HL-60/S4 treated with phorbol 12-myristate 13-acetate at 8.2 ng/mL for 4 days and 3 days (cell line): ENCODE results near the gene NBEA.
"Not testable (repeated sequence)": the region's sequence is repeated elsewhere in the genome, so short reads cannot be mapped to it uniquely, and the experiment has no call there.

Source experiments
- in situ Hi-C: fragments of 300-500 bp; cut with MboI; formaldehyde crosslinking; loops from 2 replicates; pipeline ENCODE4 v1.15.0; 2022; ENCODE audit warnings: low sequenced_read_pairs

Gene NBEA

GRCh38 chr13:34941835-34942731, at the start of gene NBEA:
Gene NBEA, plus strand, starts transcription at chr13:34942270. Its CDS starts 551 bp downstream, at chr13:34942821.
- in situ Hi-C loops: no loop called here

GRCh38 chr13:34894756-34895155, 47.3 kb upstream of the NBEA start:
- in situ Hi-C loops: no loop called here

GRCh38 chr13:34897220-34897619, 44.9 kb upstream of the NBEA start:
- in situ Hi-C loops: no loop called here

- in situ Hi-C loops: no loop called here
Measured at GRCh38 chr13:34899888-34900287, 42.2 kb upstream of the NBEA start.

- in situ Hi-C loops: no loop called here
Measured at GRCh38 chr13:34900288-34900739, 41.8 kb upstream of the NBEA start.

- in situ Hi-C loops: no loop called here
Measured at GRCh38 chr13:34901572-34901971, 40.5 kb upstream of the NBEA start.

- in situ Hi-C loops: no loop called here
Measured at GRCh38 chr13:34911159-34911558, 30.9 kb upstream of the NBEA start.

GRCh38 chr13:34913040-34913439, 29.0 kb upstream of the NBEA start:
- in situ Hi-C loops: no loop called here

- in situ Hi-C loops: no loop called here
Measured at GRCh38 chr13:34914416-34914815, 27.7 kb upstream of the NBEA start.

- in situ Hi-C loops: no loop called here
Measured at GRCh38 chr13:34926508-34926907, 15.6 kb upstream of the NBEA start.

GRCh38 chr13:34928676-34929075, 13.4 kb upstream of the NBEA start:
- in situ Hi-C loops: not testable (repeated sequence)

GRCh38 chr13:34931572-34931971, 10.5 kb upstream of the NBEA start:
- in situ Hi-C loops: no loop called here

GRCh38 chr13:34933349-34933748, 8.7 kb upstream of the NBEA start:
- in situ Hi-C loops: no loop called here

GRCh38 chr13:34933786-34934185, 8.3 kb upstream of the NBEA start:
- in situ Hi-C loops: no loop called here

GRCh38 chr13:34935841-34936240, 6.2 kb upstream of the NBEA start:
- in situ Hi-C loops: no loop called here

- in situ Hi-C loops: no loop called here
Measured at GRCh38 chr13:34939771-34940170, 2.3 kb upstream of the NBEA start.

- in situ Hi-C loops: no loop called here
Measured at GRCh38 chr13:34941436-34941834, 635 bp upstream of the NBEA start.

- in situ Hi-C loops: no loop called here
Measured at GRCh38 chr13:34942732-34943435, 814 bp downstream of the NBEA start.

GRCh38 chr13:34943436-34944273, 1.6 kb downstream of the NBEA start:
- in situ Hi-C loops: no loop called here

GRCh38 chr13:34944274-34944634, 2.2 kb downstream of the NBEA start:
- in situ Hi-C loops: no loop called here

- in situ Hi-C loops: no loop called here
Measured at GRCh38 chr13:34944751-34945150, 2.7 kb downstream of the NBEA start.
